SW480 (cell line): Measurements from ENCODE around the gene AUTS2.
"Not testable (repeated sequence)": the region's sequence is repeated elsewhere in the genome, so short reads cannot be mapped to it uniquely, and the experiment has no call there.

Source experiments
- DNase-seq: peaks from one replicate; pipeline ENCODE4 v3.0.0-alpha.2; 2016; ENCODE audit warnings: low spot score

AUTS2 gene

GRCh38 chr7:70634610-70635068, 1036.4 kb downstream of the AUTS2 start:
- DNase-seq: no peak

GRCh38 chr7:70635633-70636032, 1037.4 kb downstream of the AUTS2 start:
- no peak for DNase-seq

- no peak for DNase-seq
Measured at GRCh38 chr7:70636169-70636568, 1037.9 kb downstream of the AUTS2 start.

- DNase-seq: no peak
Measured at GRCh38 chr7:70637726-70638125, 1039.5 kb downstream of the AUTS2 start.

- DNase-seq: no peak
Measured at GRCh38 chr7:70638158-70639107, 1040.2 kb downstream of the AUTS2 start.

- no peak for DNase-seq
Measured at GRCh38 chr7:70640266-70640833, 1042.1 kb downstream of the AUTS2 start.

GRCh38 chr7:70641882-70642281, 1043.6 kb downstream of the AUTS2 start:
- DNase-seq: no peak

- DNase-seq: no peak
Measured at GRCh38 chr7:70645279-70645678, 1047.0 kb downstream of the AUTS2 start.

GRCh38 chr7:70645876-70646351, 1047.6 kb downstream of the AUTS2 start:
- no peak for DNase-seq

- no peak for DNase-seq
Measured at GRCh38 chr7:70646536-70647248, 1048.4 kb downstream of the AUTS2 start.

- peak; percentile 80 for DNase-seq
Measured at GRCh38 chr7:70647801-70648498, 1049.7 kb downstream of the AUTS2 start.

- not testable (repeated sequence) for DNase-seq
Measured at GRCh38 chr7:70648499-70648861, 1050.2 kb downstream of the AUTS2 start.

GRCh38 chr7:70649323-70649722, 1051.0 kb downstream of the AUTS2 start:
- no peak for DNase-seq

- DNase-seq: no peak
Measured at GRCh38 chr7:70654146-70654545, 1055.9 kb downstream of the AUTS2 start.

- DNase-seq: no peak
Measured at GRCh38 chr7:70654979-70655378, 1056.7 kb downstream of the AUTS2 start.

GRCh38 chr7:70655694-70656093, 1057.4 kb downstream of the AUTS2 start:
- DNase-seq: no peak

- no peak for DNase-seq
Measured at GRCh38 chr7:70657571-70657970, 1059.3 kb downstream of the AUTS2 start.

GRCh38 chr7:70657989-70658632, 1059.8 kb downstream of the AUTS2 start:
- no peak for DNase-seq

GRCh38 chr7:70659263-70659662, 1061.0 kb downstream of the AUTS2 start:
- DNase-seq: no peak

- DNase-seq: no peak
Measured at GRCh38 chr7:70660154-70660818, 1062.0 kb downstream of the AUTS2 start.

- DNase-seq: no peak
Measured at GRCh38 chr7:70660819-70661191, 1062.5 kb downstream of the AUTS2 start.
